Glutamatergic neuron (in vitro differentiated cells): ENCODE data around the gene CAPN7. TPM values are rescaled to one million over a fixed set of nuclear protein-coding genes. Genes with fewer than 3 reads are reported as not detected.
"Not testable (repeated sequence)": the region's sequence is repeated elsewhere in the genome, so short reads cannot be mapped to it uniquely, and the experiment has no call there.

Experiments used
- DNase-seq: peaks from one replicate; pipeline ENCODE4 v3.0.0; 2022
- H3K27ac Mint-ChIP-seq: one replicate; pipeline ENCODE4 v1.8.0; 2020; ENCODE audit warnings: mild to moderate bottlenecking, mixed read lengths, inconsistent platforms; ENCODE audit not compliant: unreplicated experiment
- H3K27me3 Mint-ChIP-seq: one replicate; pipeline ENCODE4 v1.8.0; 2020; ENCODE audit warnings: mild to moderate bottlenecking, moderate library complexity, mixed read lengths, inconsistent platforms; ENCODE audit not compliant: unreplicated experiment
- H3K36me3 Mint-ChIP-seq: one replicate; pipeline ENCODE4 v1.8.0; 2020; ENCODE audit warnings: mild to moderate bottlenecking, mixed read lengths, inconsistent platforms; ENCODE audit not compliant: unreplicated experiment
- H3K4me1 Mint-ChIP-seq: one replicate; pipeline ENCODE4 v1.8.0; 2020; ENCODE audit warnings: mild to moderate bottlenecking, low read depth, mixed read lengths, inconsistent platforms; ENCODE audit not compliant: unreplicated experiment
- H3K4me3 Mint-ChIP-seq: one replicate; pipeline ENCODE4 v1.8.0; 2020; ENCODE audit warnings: mild to moderate bottlenecking, mixed read lengths, inconsistent platforms; ENCODE audit not compliant: unreplicated experiment
- H3K9me3 Mint-ChIP-seq: one replicate; pipeline ENCODE4 v1.8.0; 2020; ENCODE audit warnings: mild to moderate bottlenecking, moderate library complexity, mixed read lengths, inconsistent platforms; ENCODE audit not compliant: unreplicated experiment
- CTCF ChIP-seq: fragments of 200-600 bp; sonication (generic); IDR thresholded peaks from one replicate; pipeline ENCODE4 v1.5.0; 2021; ENCODE audit not compliant: partially characterized antibody, unreplicated experiment
- total RNA-seq: library from RNA; stranded (reverse); fragmentation: NEBNext Ultra II Directional; extraction: Animal tissue kit (Norgen Biotek cat#: 25700); gene quantifications from one replicate; pipeline ENCODE4 v1.2.1, GENCODE V29; 2021; ENCODE audit not compliant: unreplicated experiment

The CAPN7 gene
- total RNA-seq, 1 donor from 2014 or later: 30.2 TPM

GRCh38 chr3:15185404-15185803 lies 20.6 kb upstream of the CAPN7 start:
- H3K27ac Mint-ChIP-seq: no peak overlapping the region
- peaks cover 2% of the 10 kb centered on the region for H3K4me1 Mint-ChIP-seq
- no peak for DNase-seq
- no peaks in the 10 kb centered on the region for H3K9me3 Mint-ChIP-seq
- H3K4me3 Mint-ChIP-seq: no peak overlapping the region
- TF ChIP-seq CTCF: no peak
- H3K36me3 Mint-ChIP-seq: peaks cover 6% of the 10 kb centered on the region
- no peaks in the 10 kb centered on the region for H3K27me3 Mint-ChIP-seq

- Mint-ChIP-seq H3K4me3 (no peak overlapping the region), H3K27ac (no peak overlapping the region), H3K27me3 (no peaks in the 10 kb centered on the region), H3K36me3 (peaks cover 6% of the 10 kb centered on the region), H3K4me1 (peaks cover 2% of the 10 kb centered on the region), H3K9me3 (no peaks in the 10 kb centered on the region)
- TF ChIP-seq CTCF: no peak
- DNase-seq: no peak
These were observed 20.0 kb upstream of the CAPN7 start for GRCh38 chr3:15186101-15186476.

- H3K4me3 Mint-ChIP-seq, H3K27ac Mint-ChIP-seq, H3K4me1 Mint-ChIP-seq, H3K9me3 Mint-ChIP-seq, H3K27me3 Mint-ChIP-seq, DNase-seq, H3K36me3 Mint-ChIP-seq: not testable (repeated sequence)
These were observed 19.4 kb upstream of the CAPN7 start for GRCh38 chr3:15186477-15187164.

- TF ChIP-seq CTCF: no peak
- no peak for DNase-seq
- Mint-ChIP-seq H3K4me1 (peaks cover 4% of the 10 kb centered on the region), H3K27ac (no peak overlapping the region), H3K4me3 (no peak overlapping the region), H3K9me3 (no peaks in the 10 kb centered on the region), H3K36me3 (peaks cover 5% of the 10 kb centered on the region), H3K27me3 (no peaks in the 10 kb centered on the region)
These were observed 8.6 kb upstream of the CAPN7 start for GRCh38 chr3:15197340-15198029.

GRCh38 chr3:15198686-15199085 lies 7.4 kb upstream of the CAPN7 start:
- H3K4me1 Mint-ChIP-seq: peaks cover 4% of the 10 kb centered on the region
- no peak overlapping the region for H3K27ac Mint-ChIP-seq
- no peak overlapping the region for H3K4me3 Mint-ChIP-seq
- peaks cover 5% of the 10 kb centered on the region for H3K36me3 Mint-ChIP-seq
- no peaks in the 10 kb centered on the region for H3K9me3 Mint-ChIP-seq
- no peak for DNase-seq
- TF ChIP-seq CTCF: no peak
- H3K27me3 Mint-ChIP-seq: no peaks in the 10 kb centered on the region
